GM11168 (cell line): ENCODE results near the gene WDR91.

Experiments used
- in situ Hi-C: fragments of 300-500 bp; cut with MboI; formaldehyde crosslinking; loops from one replicate; pipeline ENCODE4 v1.12.0; 2022; ENCODE audit warnings: low sequenced_read_pairs; ENCODE audit not compliant: unreplicated experiment

The WDR91 gene

DNA sequence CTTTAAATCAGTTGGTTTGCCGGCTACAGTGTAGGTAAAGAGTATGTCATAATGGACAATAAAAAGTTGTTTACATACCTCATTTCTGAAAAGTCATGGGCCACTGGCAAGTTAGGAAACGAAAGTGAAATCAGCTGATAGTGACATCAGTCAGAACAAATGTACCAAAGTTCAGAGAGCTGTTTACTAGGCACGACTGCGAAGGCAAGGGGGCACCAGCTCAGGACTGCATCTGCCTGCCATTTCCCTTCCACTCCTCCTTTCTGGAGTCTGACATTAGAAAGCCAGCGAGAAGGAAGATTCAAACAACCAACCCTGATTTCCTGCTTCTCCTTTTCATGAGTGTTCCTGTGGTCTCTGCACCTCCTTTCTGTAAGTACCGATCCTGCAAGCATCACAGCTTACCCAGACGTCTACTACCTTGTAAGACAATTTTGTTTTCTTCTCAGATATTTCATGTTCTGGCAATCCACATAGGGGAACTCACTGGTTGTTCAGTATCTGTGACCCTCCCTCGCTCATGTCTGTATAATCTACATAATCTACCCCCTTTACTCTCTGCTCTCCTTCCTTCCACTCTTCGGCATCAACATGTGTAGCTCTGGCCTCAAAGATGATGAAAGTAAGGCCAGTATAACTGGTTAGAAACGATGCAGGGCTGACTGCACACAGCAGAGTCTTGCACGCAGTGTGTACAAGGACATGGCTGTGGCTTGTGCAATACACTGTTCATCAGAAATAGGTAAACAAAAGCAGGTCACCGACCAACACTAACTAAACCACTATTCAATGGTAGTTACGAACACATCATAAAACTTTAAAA, 63.2 kb downstream of the WDR91 start, which contains the start of gene TMEM140:
TSS of gene TMEM140 (plus strand) at position 174 of the 823 bp plus-strand sequence. CDS start 16,370 bp downstream, outside the sequence.
- in situ Hi-C loops = no loop called here

DNA sequence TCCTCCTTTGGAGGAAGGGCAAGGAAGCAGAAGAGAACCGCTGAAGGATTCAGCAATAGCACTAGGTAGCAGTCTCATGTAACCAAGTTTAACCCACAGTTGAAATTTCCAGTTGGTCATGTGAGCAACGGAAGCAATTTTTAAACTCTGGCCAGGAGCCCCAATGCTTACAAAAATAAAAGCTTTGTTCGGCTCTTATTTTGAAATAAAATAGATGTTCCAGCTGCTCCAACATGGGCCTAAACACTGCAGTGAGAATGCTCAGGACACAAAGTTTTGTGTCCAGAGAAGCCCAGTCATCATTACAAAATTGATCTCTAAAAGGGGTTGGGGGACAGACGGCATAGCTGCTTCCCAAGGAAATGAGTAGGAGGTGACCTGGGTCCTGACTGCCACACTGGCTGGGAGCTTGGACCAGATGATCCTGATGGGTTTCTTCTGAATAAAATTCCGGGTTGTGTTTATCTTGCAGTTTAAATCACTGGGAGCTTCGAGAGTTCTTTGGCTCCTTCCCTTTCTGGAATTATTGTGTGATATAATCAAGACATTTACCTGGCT, 63.9 kb downstream of the WDR91 start:
- in situ Hi-C loops = no loop called here

GRCh38 chr7:135143885-135144668, 67.2 kb downstream of the WDR91 start:
- in situ Hi-C loops = no loop called here
